ENCODE data around the gene BNIP3. TPM values are rescaled to one million over a fixed set of nuclear protein-coding genes. Genes with fewer than 3 reads are reported as not detected.

BNIP3 gene
- total and polyA plus RNA-seq, 2 of the 8 experiments (the other 6 are each of a cell fraction or from before 2014, with no cell fraction given), result 25.8 to 58.9 TPM

DNA sequence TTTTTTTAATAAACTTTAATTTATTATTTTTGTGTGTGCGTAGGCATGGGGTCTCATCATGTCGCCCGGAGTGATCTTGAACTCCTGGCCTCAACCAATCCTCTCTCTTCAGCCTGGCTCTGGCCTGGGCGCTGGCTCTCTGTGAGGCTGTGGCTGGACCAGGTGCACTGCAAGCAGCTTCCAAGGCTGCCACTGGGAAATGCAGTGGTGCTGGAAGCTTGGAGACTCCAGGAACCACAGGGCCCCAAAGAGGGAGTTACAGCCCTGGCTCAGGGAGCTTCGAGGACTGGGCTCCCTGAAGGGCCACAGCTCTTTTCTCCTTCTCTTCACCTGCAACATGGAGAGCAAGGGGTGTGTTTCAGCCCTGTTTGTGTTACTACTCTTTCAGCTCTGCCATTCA, 36.7 kb upstream of the BNIP3 start (continued):
- no peak for TF ChIP-seq SUZ12 (IDR thresholded peaks at IDR 0.05; ENCODE audit: low read length)
